ENCODE results near the gene MICALL2. TPM values are rescaled to one million over a fixed set of nuclear protein-coding genes. Genes with fewer than 3 reads are reported as not detected.

Gene MICALL2
- total and polyA plus RNA-seq, 2 donors (not counting 1 experiment from before 2014, with no cell fraction given) = 11.7 to 60.1 TPM

DNA sequence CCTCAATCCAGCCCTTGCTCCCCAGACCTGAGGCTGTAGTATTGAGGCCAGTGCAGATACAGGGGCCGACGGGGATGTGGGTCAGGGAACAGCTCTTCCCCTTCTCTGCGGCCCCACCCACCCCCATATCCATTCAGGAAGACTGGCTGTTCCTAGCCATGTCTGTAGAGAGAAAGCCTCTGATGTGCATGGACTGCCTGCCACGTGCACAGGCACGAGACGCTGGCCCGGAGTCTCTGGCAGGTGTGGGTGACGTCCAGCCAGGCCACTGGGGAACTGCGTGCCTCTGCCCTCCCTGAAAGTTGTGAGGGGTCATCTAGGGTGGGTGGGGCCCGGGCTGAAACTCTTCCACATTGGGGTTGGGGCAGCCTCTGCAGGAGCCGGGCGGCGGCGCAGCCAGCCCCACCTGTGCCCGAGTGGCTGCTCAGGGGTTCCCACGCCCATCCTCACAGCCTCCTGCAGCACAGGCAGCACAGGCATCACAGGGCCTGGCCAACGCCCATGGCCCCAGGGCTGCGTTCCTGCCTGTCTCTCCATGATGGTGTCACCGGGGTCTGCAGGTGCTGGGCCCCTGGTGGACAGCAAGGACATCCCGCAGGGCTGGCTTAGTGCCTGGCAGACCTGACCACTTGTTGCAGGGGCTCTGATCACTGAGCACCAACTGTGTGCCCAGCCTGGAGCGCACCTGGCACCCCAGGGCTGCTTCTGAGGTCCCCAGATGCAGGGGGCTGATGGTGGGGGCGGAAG lies 27.5 kb downstream of the MICALL2 start:
- no peak overlapping the region for H3K4me2 ChIP-seq (ENCODE audit: extremely low read depth, insufficient read depth, low read length)
- peaks cover 5% of the 10 kb centered on the region for H3K36me3 ChIP-seq (ENCODE audit: control insufficient read depth, insufficient read depth, low read length)
- no peak for DNase-seq (ENCODE audit: low read depth in 2 of 2)
- H3K4me1 ChIP-seq (ENCODE audit: control insufficient read depth, extremely low read depth, insufficient read depth, low read length) = no peaks in the 10 kb centered on the region
- H3K9me3 ChIP-seq (ENCODE audit: control insufficient read depth, insufficient read depth, low read depth, low read length) = no peaks in the 10 kb centered on the region
- no peak overlapping the region for H2AFZ ChIP-seq (ENCODE audit: low read length)
- no peak overlapping the region for H3K4me3 ChIP-seq (replicated peaks in 1 of 4; ENCODE audit: control extremely low read depth in 1 of 4, insufficient read depth in 1 of 4, low read depth in 3 of 4, low read length in 4 of 4)
- H3K27ac ChIP-seq (ENCODE audit: insufficient read depth, low read length) = no peak overlapping the region
- no peaks in the 10 kb centered on the region for H3K27me3 ChIP-seq (ENCODE audit: control insufficient read depth, insufficient read depth, low read length)
- no peaks in the 10 kb centered on the region for H4K20me1 ChIP-seq (ENCODE audit: control insufficient read depth, extremely low read depth, insufficient read depth, low read length)
- no peak for TF ChIP-seq EZH2 (IDR thresholded peaks at IDR 0.05; ENCODE audit: low read length, missing control alignments)
- TF ChIP-seq, protein P1, sequence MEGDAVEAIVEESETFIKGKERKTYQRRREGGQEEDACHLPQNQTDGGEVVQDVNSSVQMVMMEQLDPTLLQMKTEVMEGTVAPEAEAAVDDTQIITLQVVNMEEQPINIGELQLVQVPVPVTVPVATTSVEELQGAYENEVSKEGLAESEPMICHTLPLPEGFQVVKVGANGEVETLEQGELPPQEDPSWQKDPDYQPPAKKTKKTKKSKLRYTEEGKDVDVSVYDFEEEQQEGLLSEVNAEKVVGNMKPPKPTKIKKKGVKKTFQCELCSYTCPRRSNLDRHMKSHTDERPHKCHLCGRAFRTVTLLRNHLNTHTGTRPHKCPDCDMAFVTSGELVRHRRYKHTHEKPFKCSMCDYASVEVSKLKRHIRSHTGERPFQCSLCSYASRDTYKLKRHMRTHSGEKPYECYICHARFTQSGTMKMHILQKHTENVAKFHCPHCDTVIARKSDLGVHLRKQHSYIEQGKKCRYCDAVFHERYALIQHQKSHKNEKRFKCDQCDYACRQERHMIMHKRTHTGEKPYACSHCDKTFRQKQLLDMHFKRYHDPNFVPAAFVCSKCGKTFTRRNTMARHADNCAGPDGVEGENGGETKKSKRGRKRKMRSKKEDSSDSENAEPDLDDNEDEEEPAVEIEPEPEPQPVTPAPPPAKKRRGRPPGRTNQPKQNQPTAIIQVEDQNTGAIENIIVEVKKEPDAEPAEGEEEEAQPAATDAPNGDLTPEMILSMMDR (conservative IDR thresholded peaks at IDR 0.05 in 1 of 2, IDR thresholded peaks at IDR 0.05 in 1 of 2; ENCODE audit: low read depth in 1 of 2, low read length in 2 of 2) = no peak
- H3K9ac ChIP-seq (ENCODE audit: insufficient read depth, low read length) = no peak overlapping the region
- no peaks in the 10 kb centered on the region for H3K79me2 ChIP-seq (ENCODE audit: control insufficient read depth, insufficient read depth, low read length)

DNA sequence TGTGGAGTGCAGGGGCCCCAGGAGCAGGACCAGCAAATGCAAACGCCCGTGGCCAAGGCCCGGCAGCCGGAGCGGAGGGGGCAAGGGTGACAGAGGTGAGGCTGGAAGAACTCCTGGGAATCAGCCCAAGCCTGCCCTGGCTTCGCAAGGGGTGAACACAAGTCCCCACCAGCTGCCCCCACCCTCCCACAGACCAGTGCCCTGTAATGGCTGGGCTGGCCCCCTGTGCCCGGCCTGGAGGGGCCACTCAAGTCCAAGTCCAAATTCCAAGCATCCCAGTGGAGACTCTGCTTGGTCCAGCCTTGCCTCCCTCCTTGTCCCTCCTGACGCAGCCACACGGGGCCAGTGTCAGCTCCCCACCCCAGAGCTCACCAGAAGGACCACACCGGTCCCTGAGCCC lies 28.0 kb downstream of the MICALL2 start:
- DNase-seq (ENCODE audit: low read depth in 2 of 2) = no peak
- no peak overlapping the region for H2AFZ ChIP-seq (ENCODE audit: low read length)
- no peak for TF ChIP-seq EZH2 (IDR thresholded peaks at IDR 0.05; ENCODE audit: low read length, missing control alignments)
- TF ChIP-seq, protein P1 (conservative IDR thresholded peaks at IDR 0.05 in 1 of 2, IDR thresholded peaks at IDR 0.05 in 1 of 2; ENCODE audit: low read depth in 1 of 2, low read length in 2 of 2) = no peak
- H3K9ac ChIP-seq (ENCODE audit: insufficient read depth, low read length) = no peak overlapping the region
- H3K4me1 ChIP-seq (ENCODE audit: control insufficient read depth, extremely low read depth, insufficient read depth, low read length) = no peaks in the 10 kb centered on the region
- H4K20me1 ChIP-seq (ENCODE audit: control insufficient read depth, extremely low read depth, insufficient read depth, low read length) = no peaks in the 10 kb centered on the region
- H3K4me3 ChIP-seq (replicated peaks in 1 of 4; ENCODE audit: control extremely low read depth in 1 of 4, insufficient read depth in 1 of 4, low read depth in 3 of 4, low read length in 4 of 4) = no peak overlapping the region
- H3K27ac ChIP-seq (ENCODE audit: insufficient read depth, low read length) = no peak overlapping the region
- H3K79me2 ChIP-seq (ENCODE audit: control insufficient read depth, insufficient read depth, low read length) = no peaks in the 10 kb centered on the region
- no peaks in the 10 kb centered on the region for H3K27me3 ChIP-seq (ENCODE audit: control insufficient read depth, insufficient read depth, low read length)
- peaks cover 4% of the 10 kb centered on the region for H3K36me3 ChIP-seq (ENCODE audit: control insufficient read depth, insufficient read depth, low read length)
- no peak overlapping the region for H3K4me2 ChIP-seq (ENCODE audit: extremely low read depth, insufficient read depth, low read length)
- H3K9me3 ChIP-seq (ENCODE audit: control insufficient read depth, insufficient read depth, low read depth, low read length) = no peaks in the 10 kb centered on the region

DNA sequence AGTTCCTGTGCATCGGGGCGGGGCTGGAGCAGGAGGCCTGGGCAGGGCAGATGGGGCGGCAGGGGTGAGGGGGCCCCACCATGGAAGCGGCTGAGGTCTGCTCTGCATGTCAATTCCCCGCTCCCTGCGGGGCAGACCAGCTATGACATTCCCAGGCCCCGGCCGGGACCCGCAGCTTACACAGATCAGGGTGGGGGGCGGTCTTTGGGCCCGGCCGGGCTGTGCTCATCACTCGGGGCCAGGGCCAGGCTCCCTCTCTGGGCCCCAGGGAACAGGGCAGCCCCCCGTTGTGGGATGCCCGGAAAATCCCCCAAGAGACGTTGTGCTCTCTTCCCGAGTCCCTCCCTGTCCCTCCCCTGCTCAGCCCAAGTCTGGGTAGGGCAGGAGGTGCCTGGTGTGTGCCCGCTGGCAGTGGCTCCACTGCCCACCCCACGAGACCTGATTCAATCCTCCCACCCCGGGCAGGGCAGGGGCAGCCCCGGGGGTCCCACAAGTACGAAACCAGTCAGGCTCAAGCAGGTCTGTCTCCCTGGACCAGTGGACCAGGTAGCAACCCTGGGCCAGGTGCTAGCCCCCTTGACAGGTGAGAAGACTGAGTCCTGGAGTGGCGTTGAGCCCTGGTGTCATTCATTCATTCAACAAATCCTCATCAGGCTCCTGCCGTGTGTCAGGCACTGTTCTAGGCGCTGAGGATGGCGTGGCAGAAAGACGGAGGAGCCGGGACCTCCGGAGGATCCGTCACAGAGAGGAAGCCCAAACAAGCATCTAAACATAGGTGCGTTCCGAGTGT lies 29.0 kb downstream of the MICALL2 start:
- H2AFZ ChIP-seq (ENCODE audit: low read length) = no peak overlapping the region
- H3K4me3 ChIP-seq (replicated peaks in 1 of 4; ENCODE audit: control extremely low read depth in 1 of 4, insufficient read depth in 1 of 4, low read depth in 3 of 4, low read length in 4 of 4) = no peak overlapping the region
- H3K79me2 ChIP-seq (ENCODE audit: control insufficient read depth, insufficient read depth, low read length) = no peaks in the 10 kb centered on the region
- H4K20me1 ChIP-seq (ENCODE audit: control insufficient read depth, extremely low read depth, insufficient read depth, low read length) = no peaks in the 10 kb centered on the region
- H3K27ac ChIP-seq (ENCODE audit: insufficient read depth, low read length) = no peak overlapping the region
- no peak overlapping the region for H3K9ac ChIP-seq (ENCODE audit: insufficient read depth, low read length)
- H3K4me1 ChIP-seq (ENCODE audit: control insufficient read depth, extremely low read depth, insufficient read depth, low read length) = no peaks in the 10 kb centered on the region
- H3K36me3 ChIP-seq (ENCODE audit: control insufficient read depth, insufficient read depth, low read length) = peaks cover 2% of the 10 kb centered on the region
- TF ChIP-seq EZH2 (IDR thresholded peaks at IDR 0.05; ENCODE audit: low read length, missing control alignments) = no peak
- TF ChIP-seq, protein P1 (conservative IDR thresholded peaks at IDR 0.05 in 1 of 2, IDR thresholded peaks at IDR 0.05 in 1 of 2; ENCODE audit: low read depth in 1 of 2, low read length in 2 of 2) = no peak
- no peaks in the 10 kb centered on the region for H3K27me3 ChIP-seq (ENCODE audit: control insufficient read depth, insufficient read depth, low read length)
- DNase-seq (ENCODE audit: low read depth in 2 of 2) = no peak
- no peaks in the 10 kb centered on the region for H3K9me3 ChIP-seq (ENCODE audit: control insufficient read depth, insufficient read depth, low read depth, low read length)
- H3K4me2 ChIP-seq (ENCODE audit: extremely low read depth, insufficient read depth, low read length) = no peak overlapping the region

Data from fibroblast of lung (primary cell).